IPS DF 6.9 (cell line): ENCODE results near the gene GPC5.

Source experiments
- DNase-seq: peaks from one replicate; pipeline ENCODE4 v3.0.0-alpha.2; 2013; ENCODE audit warnings: low read depth, low spot score
- H3K27ac ChIP-seq: one replicate; pipeline ENCODE4 v1.5.1; 2013; ENCODE audit warnings: low read length, control low read depth
- H3K27me3 ChIP-seq: 2 replicates; pipeline ENCODE4 v1.6.1; 2013; ENCODE audit warnings: mild to moderate bottlenecking, low read length; ENCODE audit not compliant: control insufficient read depth, insufficient read depth
- H3K36me3 ChIP-seq: 2 replicates; pipeline ENCODE4 v1.6.1; 2013; ENCODE audit warnings: low read length; ENCODE audit not compliant: control insufficient read depth, insufficient read depth
- H3K4me1 ChIP-seq: 2 replicates; pipeline ENCODE4 v1.6.1; 2013; ENCODE audit warnings: low read length; ENCODE audit not compliant: control insufficient read depth, insufficient read depth
- H3K4me3 ChIP-seq: 2 replicates; pipeline ENCODE4 v1.5.1; 2013; ENCODE audit warnings: mild to moderate bottlenecking, low read length
- H3K9me3 ChIP-seq: 2 replicates; pipeline ENCODE4 v1.6.1; 2013; ENCODE audit warnings: low read length, inconsistent platforms; ENCODE audit not compliant: control insufficient read depth, insufficient read depth
- WGBS: extraction: QIAGEN DNeasy Blood & Tissue Kit; methylation state at CpG from one replicate; pipeline ENCODE4 v1.1.7; 2013; ENCODE audit warnings: mixed read lengths, missing lambda C conversion rate; ENCODE audit not compliant: insufficient read length, insufficient coverage; 5-methylcytosine and 5-hydroxymethylcytosine counted together

Gene GPC5

GRCh38 chr13:92412481-92412880 is 1014.1 kb downstream of the GPC5 start:
- H3K4me3 ChIP-seq: no peak overlapping the region
- H3K4me1 ChIP-seq: no peaks in the 10 kb centered on the region
- no peak overlapping the region for H3K27ac ChIP-seq
- no peaks in the 10 kb centered on the region for H3K27me3 ChIP-seq
- no CpG with 5 or more reads among the region's 3 CpGs for WGBS
- no peak for DNase-seq
- H3K36me3 ChIP-seq: no peaks in the 10 kb centered on the region
- H3K9me3 ChIP-seq: no peaks in the 10 kb centered on the region

DNA sequence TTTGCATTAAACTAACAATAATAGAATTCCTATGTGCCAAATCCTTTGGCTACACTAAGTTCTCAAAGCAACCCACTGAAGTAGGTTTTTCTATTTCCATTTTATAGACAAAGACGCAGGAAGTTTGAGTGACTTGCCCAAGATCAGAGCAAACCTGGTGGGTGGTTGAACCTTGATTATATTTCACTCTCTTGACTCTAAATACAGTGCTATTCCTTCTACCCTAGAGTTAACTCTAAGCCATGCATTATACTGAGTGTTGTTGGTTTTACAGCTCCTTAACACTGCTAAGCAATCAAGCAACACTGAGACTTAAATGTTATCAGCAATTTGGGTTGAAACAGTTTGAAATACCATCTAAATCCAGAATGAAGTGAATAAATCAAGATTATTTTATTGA is 1014.6 kb downstream of the GPC5 start:
- no peaks in the 10 kb centered on the region for H3K9me3 ChIP-seq
- no peak overlapping the region for H3K27ac ChIP-seq
- H3K4me3 ChIP-seq: no peak overlapping the region
- WGBS: no CpG with 5 or more reads among the region's 1 CpG
- H3K4me1 ChIP-seq: no peaks in the 10 kb centered on the region
- H3K36me3 ChIP-seq: no peaks in the 10 kb centered on the region
- DNase-seq: no peak
- no peaks in the 10 kb centered on the region for H3K27me3 ChIP-seq

DNA sequence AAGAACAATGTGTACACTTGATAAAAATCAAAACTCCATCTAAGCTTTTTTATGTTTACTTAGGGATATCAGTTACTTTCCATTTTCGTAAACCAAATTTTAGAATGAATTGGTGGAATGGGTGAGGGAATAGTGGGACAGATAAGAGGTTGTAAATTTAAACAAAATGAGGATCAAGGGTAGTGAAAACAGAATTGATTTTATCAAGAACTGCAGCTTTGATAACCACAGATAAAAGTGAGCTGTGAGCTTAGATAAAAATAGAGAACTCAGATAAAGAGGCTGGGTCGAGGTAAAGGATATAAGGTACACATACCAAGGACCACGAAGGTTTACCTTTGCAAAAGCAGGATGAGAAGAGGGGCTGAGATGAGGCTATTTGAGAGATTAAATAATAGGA is 1015.0 kb downstream of the GPC5 start:
- no peaks in the 10 kb centered on the region for H3K36me3 ChIP-seq
- H3K4me3 ChIP-seq: no peak overlapping the region
- no peak for DNase-seq
- H3K27me3 ChIP-seq: no peaks in the 10 kb centered on the region
- H3K9me3 ChIP-seq: no peaks in the 10 kb centered on the region
- H3K27ac ChIP-seq: no peak overlapping the region
- H3K4me1 ChIP-seq: no peaks in the 10 kb centered on the region
- WGBS: no CpG with 5 or more reads among the region's 3 CpGs

GRCh38 chr13:92414851-92415250 is 1016.4 kb downstream of the GPC5 start:
- Histone ChIP-seq H3K27me3 (no peaks in the 10 kb centered on the region), H3K36me3 (no peaks in the 10 kb centered on the region), H3K27ac (no peak overlapping the region), H3K4me3 (no peak overlapping the region), H3K9me3 (no peaks in the 10 kb centered on the region), H3K4me1 (no peaks in the 10 kb centered on the region)
- no CpG with 5 or more reads among the region's 4 CpGs for WGBS
- no peak for DNase-seq

DNA sequence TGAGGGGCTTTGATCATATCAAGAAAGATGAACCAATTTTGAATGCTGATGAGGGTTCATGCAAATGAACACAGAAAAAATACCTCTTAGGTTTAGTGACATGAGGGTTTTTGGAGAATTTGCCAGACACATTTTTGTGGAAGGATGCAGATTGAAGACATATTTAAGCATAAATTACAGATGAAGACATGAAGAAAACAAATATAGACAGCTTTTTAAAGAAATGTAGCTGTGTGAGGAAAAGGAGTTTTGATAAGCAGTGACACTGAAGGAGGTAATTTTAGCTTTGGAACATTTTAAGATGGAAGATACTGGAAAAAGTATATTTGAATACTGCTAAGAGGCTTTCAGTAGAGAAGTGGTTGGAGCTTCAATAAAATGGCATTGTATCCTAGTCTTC is 1017.4 kb downstream of the GPC5 start:
- no peak for DNase-seq
- H3K4me1 ChIP-seq: no peaks in the 10 kb centered on the region
- H3K9me3 ChIP-seq: no peaks in the 10 kb centered on the region
- no peaks in the 10 kb centered on the region for H3K36me3 ChIP-seq
- no peak overlapping the region for H3K4me3 ChIP-seq
- no peaks in the 10 kb centered on the region for H3K27me3 ChIP-seq
- no peak overlapping the region for H3K27ac ChIP-seq

DNA sequence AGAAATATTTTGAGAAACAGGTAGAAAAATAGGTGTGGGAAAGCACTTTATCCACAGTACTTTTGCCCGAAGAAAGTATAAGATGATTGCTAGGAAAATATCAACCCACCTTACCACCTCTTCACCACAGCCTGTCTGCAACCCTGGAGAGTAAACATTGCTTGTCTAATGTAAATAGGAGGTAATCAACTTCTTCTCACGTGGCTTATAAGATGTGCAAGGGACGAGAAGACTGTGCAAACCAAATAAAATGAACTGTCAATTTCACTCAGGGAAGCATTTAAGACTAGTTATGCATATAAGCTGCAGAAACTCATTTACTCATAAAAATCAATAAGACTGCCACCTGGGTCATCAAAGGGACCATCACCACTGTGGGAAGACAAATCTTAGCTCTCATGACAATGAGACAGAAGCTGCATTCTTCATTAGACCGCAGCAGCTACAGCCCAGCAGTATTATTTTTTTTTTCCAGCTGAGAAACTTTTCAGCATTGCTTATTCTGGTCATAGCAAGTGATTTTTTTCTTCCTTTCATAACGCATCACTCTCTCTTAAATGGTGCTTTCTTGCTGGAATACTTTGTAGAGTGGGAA is 1020.5 kb downstream of the GPC5 start:
- H3K4me1 ChIP-seq: no peaks in the 10 kb centered on the region
- WGBS: no CpG with 5 or more reads among the region's 5 CpGs
- DNase-seq: no peak
- no peaks in the 10 kb centered on the region for H3K9me3 ChIP-seq
- H3K27ac ChIP-seq: no peak overlapping the region
- no peak overlapping the region for H3K4me3 ChIP-seq
- no peaks in the 10 kb centered on the region for H3K36me3 ChIP-seq
- no peaks in the 10 kb centered on the region for H3K27me3 ChIP-seq

DNA sequence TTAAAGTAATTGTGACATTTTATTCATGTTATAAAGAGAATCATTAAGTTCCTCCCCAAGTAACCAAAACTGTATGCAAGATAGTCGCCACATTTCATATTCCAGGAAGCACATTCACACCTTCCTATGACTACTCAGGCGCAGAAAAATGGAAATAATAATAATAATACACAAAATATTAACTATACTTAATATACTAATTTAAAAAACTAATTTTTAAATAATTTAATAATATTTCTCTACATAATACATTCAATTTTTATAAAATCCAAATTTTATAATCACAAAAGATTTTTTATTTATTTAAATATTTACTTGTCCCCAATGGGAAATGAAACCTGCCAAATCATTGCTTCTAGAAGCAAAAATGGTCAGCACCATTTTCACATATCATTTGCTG is 1030.8 kb downstream of the GPC5 start:
- no peak for DNase-seq
- WGBS: no CpG with 5 or more reads among the region's 2 CpGs

GRCh38 chr13:92433386-92433785 is 1035.0 kb downstream of the GPC5 start:
- H3K9me3 ChIP-seq: no peaks in the 10 kb centered on the region
- H3K27me3 ChIP-seq: no peaks in the 10 kb centered on the region
- H3K36me3 ChIP-seq: no peaks in the 10 kb centered on the region
- 83% methylated on average over 1 of the region's 3 CpGs for WGBS
- H3K4me1 ChIP-seq: no peaks in the 10 kb centered on the region
- no peak overlapping the region for H3K4me3 ChIP-seq
- H3K27ac ChIP-seq: no peak overlapping the region
- no peak for DNase-seq

More for the DNA sequence above, 1030.8 kb downstream of the GPC5 start:
- no peaks in the 10 kb centered on the region for H3K4me1 ChIP-seq
- no peak overlapping the region for H3K4me3 ChIP-seq
- no peak overlapping the region for H3K27ac ChIP-seq
- no peaks in the 10 kb centered on the region for H3K27me3 ChIP-seq
- H3K36me3 ChIP-seq: no peaks in the 10 kb centered on the region
- no peaks in the 10 kb centered on the region for H3K9me3 ChIP-seq

DNA sequence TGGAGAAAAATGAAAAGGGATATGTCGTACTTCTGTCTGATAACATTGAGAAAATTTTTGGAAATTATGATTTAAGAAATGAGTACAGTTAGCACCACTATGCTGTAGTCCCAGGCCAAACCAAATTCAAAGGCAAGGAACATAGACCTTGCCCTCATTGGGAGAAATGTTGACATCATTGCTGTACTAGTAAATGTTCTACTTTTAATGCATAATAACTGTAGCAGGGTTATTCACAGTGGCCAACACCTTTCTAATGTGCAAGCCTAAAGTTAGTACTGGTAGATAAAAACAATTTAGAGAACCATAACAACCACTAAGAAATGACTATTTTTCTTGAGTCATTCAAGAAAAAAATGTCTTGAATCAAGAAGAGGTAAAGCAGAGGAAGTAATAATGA is 1035.5 kb downstream of the GPC5 start:
- H3K4me1 ChIP-seq: no peaks in the 10 kb centered on the region
- H3K9me3 ChIP-seq: no peaks in the 10 kb centered on the region
- WGBS: no CpG with 5 or more reads among the region's 1 CpG
- H3K27ac ChIP-seq: no peak overlapping the region
- no peaks in the 10 kb centered on the region for H3K27me3 ChIP-seq
- no peak for DNase-seq
- no peaks in the 10 kb centered on the region for H3K36me3 ChIP-seq
- no peak overlapping the region for H3K4me3 ChIP-seq

DNA sequence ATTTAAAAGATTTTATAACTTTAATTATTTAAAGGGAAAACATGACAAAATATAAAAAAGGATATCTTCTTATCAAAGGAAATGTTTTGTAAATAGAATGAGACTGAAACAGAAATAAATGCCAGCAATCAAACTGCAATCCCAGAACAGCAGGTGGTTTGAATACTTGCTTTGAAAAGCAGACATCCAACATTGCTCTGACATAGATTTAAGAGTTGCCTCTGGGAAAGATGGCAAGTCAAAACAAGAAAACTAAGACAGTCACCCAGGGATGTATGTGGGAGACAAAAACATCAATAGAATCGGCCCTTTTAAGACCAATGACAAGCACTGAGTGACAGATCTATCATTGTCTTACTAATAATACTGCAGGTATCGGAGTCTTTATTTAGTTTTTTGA is 1038.5 kb downstream of the GPC5 start:
- H3K9me3 ChIP-seq: no peaks in the 10 kb centered on the region
- H3K27me3 ChIP-seq: no peaks in the 10 kb centered on the region
- no peaks in the 10 kb centered on the region for H3K4me1 ChIP-seq
- WGBS: no CpG with 5 or more reads among the region's 2 CpGs
- H3K4me3 ChIP-seq: no peak overlapping the region
- no peak overlapping the region for H3K27ac ChIP-seq
- H3K36me3 ChIP-seq: no peaks in the 10 kb centered on the region
- DNase-seq: no peak

DNA sequence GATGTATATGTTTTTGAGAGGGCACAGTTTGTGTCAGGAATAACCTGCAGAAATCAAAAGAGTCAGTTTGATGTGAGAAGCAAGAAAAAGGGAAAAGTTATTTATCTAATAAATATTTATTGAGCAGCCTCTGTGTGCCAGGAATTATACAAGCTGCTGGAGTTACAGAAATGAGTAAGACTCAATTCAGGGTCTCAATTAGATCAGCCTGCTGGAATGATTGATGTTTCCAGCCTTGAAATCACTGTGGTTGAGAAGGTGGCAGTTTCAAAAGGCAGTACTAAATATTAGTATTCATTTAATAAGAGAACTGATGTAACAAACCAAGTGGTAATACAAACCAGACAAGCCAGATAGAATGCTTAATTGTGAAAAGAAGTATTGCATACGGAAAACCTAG is 1045.8 kb downstream of the GPC5 start:
- no peaks in the 10 kb centered on the region for H3K9me3 ChIP-seq
- WGBS: no CpG with 5 or more reads among the region's 1 CpG
- DNase-seq: no peak
- no peaks in the 10 kb centered on the region for H3K36me3 ChIP-seq
- no peak overlapping the region for H3K27ac ChIP-seq
- no peaks in the 10 kb centered on the region for H3K27me3 ChIP-seq
- H3K4me1 ChIP-seq: no peaks in the 10 kb centered on the region
- H3K4me3 ChIP-seq: no peak overlapping the region
